ENCODE data around the gene IARS2.
"Not testable (repeated sequence)": the region's sequence is repeated elsewhere in the genome, so short reads cannot be mapped to it uniquely, and the experiment has no call there.

The IARS2 gene

DNA sequence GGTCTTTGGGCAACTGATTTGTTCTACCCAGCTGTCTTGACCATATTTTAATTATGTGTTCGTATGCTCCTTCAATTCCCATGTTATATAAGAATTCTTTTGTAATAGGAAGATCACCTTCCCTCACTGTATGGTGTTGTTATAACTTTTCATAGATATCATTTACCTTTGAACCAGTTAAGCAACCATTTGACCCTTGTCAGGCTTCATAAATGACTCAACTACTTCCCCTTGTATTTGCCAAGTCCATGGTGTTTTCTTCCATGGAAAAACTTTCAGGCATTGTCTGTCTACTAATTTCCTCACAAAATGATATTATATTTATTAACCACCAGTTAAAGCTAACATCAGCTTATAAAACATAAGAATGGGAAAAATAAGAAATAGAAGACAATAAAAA, 9.5 kb upstream of the IARS2 start:
- TF ChIP-seq JUND (IDR thresholded peaks at IDR 0.05; ENCODE audit: low read depth): no peak
- no peak for DNase-seq (ENCODE audit: low read depth in 1 of 2, low spot score in 1 of 2)
- in situ Hi-C loops (cut with HindIII; ENCODE audit: low pct_unique_long_range_greater_than_20kb, low sequenced_read_pairs): no loop called here

DNA sequence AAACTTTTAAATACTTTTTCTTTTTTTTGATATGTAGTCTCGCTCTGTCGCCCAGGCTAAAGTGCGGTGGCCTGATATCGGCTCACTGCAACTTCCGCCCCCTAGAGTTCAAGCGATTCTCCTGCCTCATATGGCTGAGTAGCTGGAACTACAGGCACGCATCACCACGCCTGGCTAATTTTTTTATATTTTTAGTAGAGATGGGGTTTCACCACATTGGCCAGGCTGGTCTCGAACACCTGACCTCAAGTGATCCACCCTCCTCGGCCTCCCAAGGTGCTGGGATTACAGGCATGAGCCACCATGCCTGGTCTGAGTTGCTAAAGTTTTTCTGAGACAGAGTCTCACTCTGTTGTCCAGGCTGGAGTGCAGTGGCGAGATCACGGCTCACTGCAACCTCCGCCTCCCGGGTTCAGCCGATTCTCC, 7.7 kb upstream of the IARS2 start:
- in situ Hi-C loops (cut with HindIII; ENCODE audit: low pct_unique_long_range_greater_than_20kb, low sequenced_read_pairs): not testable (repeated sequence)
- peak in 1 of 2 experiments; percentile 8 for DNase-seq (ENCODE audit: low read depth in 1 of 2, low spot score in 1 of 2)

DNA sequence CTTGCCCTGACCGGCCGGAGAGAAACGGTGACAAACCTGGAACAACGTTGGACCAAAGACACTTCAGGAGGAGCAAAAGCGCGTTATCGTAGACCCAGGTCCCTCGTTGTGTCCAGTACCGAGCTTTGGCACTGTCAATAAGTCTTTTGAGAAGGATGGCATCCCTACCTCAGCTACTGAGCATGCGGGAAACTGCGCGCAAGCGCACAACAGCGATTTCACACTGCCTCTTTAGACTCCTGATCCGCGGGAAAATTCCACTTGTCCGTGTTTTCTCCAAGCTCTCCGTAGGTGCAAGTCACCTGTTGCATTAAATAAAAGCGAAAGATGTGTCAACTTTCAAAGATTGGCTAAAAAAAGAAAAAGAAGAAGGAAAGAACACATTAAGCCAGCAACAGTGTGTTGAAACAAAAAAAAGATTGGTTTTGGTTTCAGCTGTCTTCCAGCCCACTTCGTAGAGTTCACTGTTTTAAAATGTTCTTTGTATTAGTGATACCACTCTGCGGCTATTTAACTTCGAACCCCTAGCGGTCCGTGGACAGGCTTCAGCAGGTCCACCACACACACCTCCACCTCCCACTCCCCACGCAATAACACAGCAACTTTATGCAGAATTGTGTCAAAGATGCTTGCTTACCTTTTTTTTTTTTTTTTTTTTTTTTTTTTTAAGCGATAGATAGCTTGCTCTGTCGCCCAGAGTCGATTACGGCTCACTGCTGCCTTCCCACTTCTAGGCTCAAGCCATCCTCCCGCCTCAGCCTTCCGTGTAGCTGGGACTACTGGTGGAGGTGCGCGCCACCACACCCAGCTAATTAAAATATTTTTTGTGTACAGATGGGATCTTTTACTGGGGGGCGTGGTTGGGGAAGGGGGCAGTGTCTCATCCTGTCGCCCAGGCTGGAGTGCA, 4.0 kb upstream of the IARS2 start, which contains the start of gene BPNT1:
BPNT1 (minus strand) TSS at position 139 of the 907 bp plus-strand sequence. CDS start 9,942 bp downstream, outside the sequence.
- in situ Hi-C loops (cut with HindIII; ENCODE audit: low pct_unique_long_range_greater_than_20kb, low sequenced_read_pairs): no loop called here
- peak; percentile 82 to 99 for DNase-seq (ENCODE audit: low read depth in 1 of 2, low spot score in 1 of 2)
- TF ChIP-seq JUND (IDR thresholded peaks at IDR 0.05; ENCODE audit: low read depth): peak; percentile 84

DNA sequence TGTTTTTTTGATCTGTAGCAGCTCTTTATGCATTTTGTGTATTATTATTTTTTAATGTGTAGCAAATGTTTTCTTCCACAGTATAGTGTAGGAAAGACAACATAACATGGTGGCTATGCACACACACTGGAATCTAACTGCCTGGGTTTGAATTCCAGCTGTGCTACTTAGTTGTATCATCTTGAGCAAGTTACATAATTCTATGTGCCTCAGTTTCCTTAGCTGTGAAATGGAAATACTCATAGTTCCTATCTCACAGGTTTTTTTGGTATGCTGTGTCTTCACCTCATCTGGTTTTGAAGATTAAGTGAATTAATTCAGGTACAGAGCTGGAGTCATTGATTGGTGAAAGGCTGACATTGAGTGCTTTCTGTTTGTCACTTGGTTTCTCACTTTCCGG, 1.2 kb upstream of the IARS2 start:
- TF ChIP-seq JUND (IDR thresholded peaks at IDR 0.05; ENCODE audit: low read depth): no peak
- DNase-seq (ENCODE audit: low read depth in 1 of 2, low spot score in 1 of 2): no peak
- in situ Hi-C loops (cut with HindIII; ENCODE audit: low pct_unique_long_range_greater_than_20kb, low sequenced_read_pairs): no loop called here

DNA sequence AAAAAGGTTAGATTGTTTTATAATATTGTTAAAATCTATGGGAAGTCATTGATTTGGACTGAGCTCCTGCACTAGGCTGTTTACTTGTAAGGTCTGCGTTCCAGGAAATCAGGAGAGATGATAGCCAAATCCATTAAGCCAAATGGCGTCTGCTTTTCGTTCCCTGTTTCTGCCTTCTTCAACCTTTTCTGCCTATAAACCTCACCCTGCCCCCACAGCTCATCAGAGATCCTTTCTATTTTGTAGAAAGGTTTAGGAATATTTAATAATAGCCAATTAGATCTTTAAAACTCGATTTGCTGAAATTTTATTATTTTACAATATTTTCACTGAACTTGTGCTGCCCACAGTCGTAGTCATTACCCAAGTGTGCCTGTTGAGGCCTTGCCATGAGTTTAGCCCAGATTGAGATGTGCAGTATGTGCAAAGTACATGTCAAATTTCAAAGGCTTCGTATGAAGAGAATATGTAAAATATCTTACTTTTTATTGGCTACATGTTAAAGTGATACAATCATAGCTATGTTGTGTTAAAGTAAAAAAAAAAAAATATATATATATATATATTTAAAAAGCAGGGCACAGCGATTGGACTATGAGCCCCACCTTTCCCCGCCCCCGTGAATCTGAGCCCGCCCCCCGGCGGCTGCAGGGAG, 444 bp upstream of the IARS2 start:
- TF ChIP-seq JUND (IDR thresholded peaks at IDR 0.05; ENCODE audit: low read depth): no peak
- in situ Hi-C loops (cut with HindIII; ENCODE audit: low pct_unique_long_range_greater_than_20kb, low sequenced_read_pairs): no loop called here
- DNase-seq (ENCODE audit: low read depth in 1 of 2, low spot score in 1 of 2): no peak

DNA sequence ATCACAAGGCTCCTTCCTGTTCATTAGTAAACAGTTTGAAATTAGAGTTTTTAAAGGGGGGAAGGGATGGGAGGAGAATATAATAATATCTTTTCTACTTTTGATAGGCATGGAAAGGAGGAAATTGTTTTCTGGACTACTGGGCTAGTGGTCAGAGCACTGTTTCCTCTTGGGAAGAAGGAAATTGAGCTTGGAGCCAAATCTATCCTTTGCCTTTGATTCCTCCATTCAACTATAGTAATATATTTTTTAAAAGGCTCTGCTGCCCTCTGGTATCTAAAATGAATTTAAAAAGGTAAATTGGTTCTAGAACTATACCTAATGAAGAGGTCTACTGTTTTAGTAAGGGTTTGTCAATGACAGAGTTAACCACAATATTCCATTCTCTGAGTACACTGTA, 5.9 kb downstream of the IARS2 start:
- in situ Hi-C loops (cut with HindIII; ENCODE audit: low pct_unique_long_range_greater_than_20kb, low sequenced_read_pairs): no loop called here
- DNase-seq (ENCODE audit: low read depth in 1 of 2, low spot score in 1 of 2): no peak
- TF ChIP-seq JUND (IDR thresholded peaks at IDR 0.05; ENCODE audit: low read depth): no peak

DNA sequence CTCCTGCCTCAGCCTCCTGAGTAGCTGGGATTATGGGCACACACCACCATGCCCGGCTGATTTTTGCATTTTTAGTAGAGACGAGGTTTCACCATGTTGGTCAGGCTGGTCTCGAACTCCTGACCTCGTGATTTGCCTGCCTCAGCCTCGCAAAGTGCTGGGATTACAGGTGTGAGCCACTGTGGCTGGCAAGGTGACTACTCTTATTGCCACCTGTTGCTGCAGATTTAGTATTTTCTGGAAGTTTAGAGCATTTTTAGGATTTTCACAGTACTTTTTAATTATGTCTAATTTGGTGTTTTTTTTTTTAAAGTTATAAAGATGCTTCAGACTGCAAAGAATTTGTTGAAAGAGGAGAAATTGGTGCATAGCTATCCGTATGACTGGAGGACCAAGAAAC, 16.5 kb downstream of the IARS2 start:
- in situ Hi-C loops (cut with HindIII; ENCODE audit: low pct_unique_long_range_greater_than_20kb, low sequenced_read_pairs); DNase-seq (ENCODE audit: low read depth in 1 of 2, low spot score in 1 of 2): not testable (repeated sequence)

GRCh38 chr1:220112600-220112999, 18.7 kb downstream of the IARS2 start:
- in situ Hi-C loops (cut with HindIII; ENCODE audit: low pct_unique_long_range_greater_than_20kb, low sequenced_read_pairs); DNase-seq (ENCODE audit: low read depth in 1 of 2, low spot score in 1 of 2): not testable (repeated sequence)

GRCh38 chr1:220113136-220113695, 19.3 kb downstream of the IARS2 start:
- in situ Hi-C loops (cut with HindIII; ENCODE audit: low pct_unique_long_range_greater_than_20kb, low sequenced_read_pairs): no loop called here
- no peak for TF ChIP-seq JUND (IDR thresholded peaks at IDR 0.05; ENCODE audit: low read depth)
- peak in 1 of 2 experiments; percentile 65 for DNase-seq (ENCODE audit: low read depth in 1 of 2, low spot score in 1 of 2)

DNA sequence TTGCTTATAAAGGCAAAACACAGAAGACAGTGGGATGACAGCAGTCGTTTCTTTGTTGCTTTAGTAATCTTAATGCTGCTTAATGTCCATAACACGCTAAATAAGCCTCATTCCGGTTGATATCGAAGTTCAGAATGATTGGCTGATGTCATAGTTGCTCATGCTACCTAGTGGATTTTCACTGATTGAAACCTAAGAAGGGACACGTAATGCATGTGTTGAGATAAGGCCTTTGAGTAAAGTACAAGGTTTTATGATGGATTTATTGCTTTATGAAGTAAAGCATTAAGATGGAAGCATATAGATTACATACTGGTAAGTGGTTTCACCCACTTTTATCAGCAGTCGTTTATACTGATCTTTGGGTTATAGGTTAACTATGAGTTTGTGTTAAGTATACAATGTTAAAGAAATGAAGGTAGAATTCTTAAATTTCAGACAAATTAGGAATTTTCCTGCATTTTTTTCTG, 25.1 kb downstream of the IARS2 start:
- in situ Hi-C loops (cut with HindIII; ENCODE audit: low pct_unique_long_range_greater_than_20kb, low sequenced_read_pairs): no loop called here
- DNase-seq (ENCODE audit: low read depth in 1 of 2, low spot score in 1 of 2): no peak
- TF ChIP-seq JUND (IDR thresholded peaks at IDR 0.05; ENCODE audit: low read depth): no peak

GRCh38 chr1:220121791-220122530, 28.0 kb downstream of the IARS2 start:
- DNase-seq (ENCODE audit: low read depth in 1 of 2, low spot score in 1 of 2): peak in 1 of 2 experiments; percentile 1
- in situ Hi-C loops (cut with HindIII; ENCODE audit: low pct_unique_long_range_greater_than_20kb, low sequenced_read_pairs): no loop called here
- no peak for TF ChIP-seq JUND (IDR thresholded peaks at IDR 0.05; ENCODE audit: low read depth)

GRCh38 chr1:220123066-220123465, 29.1 kb downstream of the IARS2 start:
- TF ChIP-seq JUND (IDR thresholded peaks at IDR 0.05; ENCODE audit: low read depth): no peak
- in situ Hi-C loops (cut with HindIII; ENCODE audit: low pct_unique_long_range_greater_than_20kb, low sequenced_read_pairs): no loop called here
- DNase-seq (ENCODE audit: low read depth in 1 of 2, low spot score in 1 of 2): no peak
